GM18517 (cell line): ENCODE results near the gene NOC4L.
"Not testable (repeated sequence)": the region's sequence is repeated elsewhere in the genome, so short reads cannot be mapped to it uniquely, and the experiment has no call there.

Source experiments
- ATAC-seq: cut with Tn5 transposase; IDR thresholded peaks from one replicate; pipeline ENCODE4 v1.9.1; 2021; ENCODE audit warnings: mild to moderate bottlenecking, moderate library complexity; ENCODE audit not compliant: unreplicated experiment

The NOC4L gene

GRCh38 chr12:132180648-132181546 lies 36.6 kb downstream of the NOC4L start:
- ATAC-seq = no peak

- ATAC-seq = no peak
Observed at GRCh38 chr12:132181570-132182200, 37.4 kb downstream of the NOC4L start.

GRCh38 chr12:132182206-132182710 lies 38.0 kb downstream of the NOC4L start:
- no peak for ATAC-seq

- ATAC-seq = no peak
Observed at GRCh38 chr12:132182711-132183365, 38.6 kb downstream of the NOC4L start.

- no peak for ATAC-seq
Observed at GRCh38 chr12:132185705-132186104, 41.4 kb downstream of the NOC4L start.

- no peak for ATAC-seq
Observed at GRCh38 chr12:132186208-132186856, 42.1 kb downstream of the NOC4L start.

GRCh38 chr12:132186857-132187620 lies 42.8 kb downstream of the NOC4L start:
- no peak for ATAC-seq

- no peak for ATAC-seq
Observed at GRCh38 chr12:132187646-132188450, 43.6 kb downstream of the NOC4L start.

GRCh38 chr12:132188451-132188901 lies 44.2 kb downstream of the NOC4L start:
- no peak for ATAC-seq

- ATAC-seq = no peak
Observed at GRCh38 chr12:132188916-132189325, 44.7 kb downstream of the NOC4L start.

- peak; percentile 77 for ATAC-seq
Observed at GRCh38 chr12:132189378-132190011, 45.2 kb downstream of the NOC4L start.

GRCh38 chr12:132190012-132190755 lies 45.9 kb downstream of the NOC4L start:
- ATAC-seq = peak; percentile 38

- ATAC-seq = no peak
Observed at GRCh38 chr12:132190834-132191500, 46.7 kb downstream of the NOC4L start.

GRCh38 chr12:132191715-132192553 lies 47.7 kb downstream of the NOC4L start:
- no peak for ATAC-seq

GRCh38 chr12:132194056-132194455 lies 49.8 kb downstream of the NOC4L start:
- ATAC-seq = no peak

- ATAC-seq = no peak
Observed at GRCh38 chr12:132194556-132194955, 50.3 kb downstream of the NOC4L start.

GRCh38 chr12:132195242-132195641 lies 51.0 kb downstream of the NOC4L start:
- ATAC-seq = not testable (repeated sequence)
